ENCODE data around the gene BAZ1B. TPM values are rescaled to one million over a fixed set of nuclear protein-coding genes. Genes with fewer than 3 reads are reported as not detected.
A peak's percentile ranks its signal among the peaks of the same experiment; 100 is the strongest.
"Not testable (repeated sequence)": the region's sequence is repeated elsewhere in the genome, so short reads cannot be mapped to it uniquely, and the experiment has no call there.

Gene BAZ1B
- total RNA-seq, 4 donors from 2014 or later: 18.8 to 40.4 (median 27.4) TPM

DNA sequence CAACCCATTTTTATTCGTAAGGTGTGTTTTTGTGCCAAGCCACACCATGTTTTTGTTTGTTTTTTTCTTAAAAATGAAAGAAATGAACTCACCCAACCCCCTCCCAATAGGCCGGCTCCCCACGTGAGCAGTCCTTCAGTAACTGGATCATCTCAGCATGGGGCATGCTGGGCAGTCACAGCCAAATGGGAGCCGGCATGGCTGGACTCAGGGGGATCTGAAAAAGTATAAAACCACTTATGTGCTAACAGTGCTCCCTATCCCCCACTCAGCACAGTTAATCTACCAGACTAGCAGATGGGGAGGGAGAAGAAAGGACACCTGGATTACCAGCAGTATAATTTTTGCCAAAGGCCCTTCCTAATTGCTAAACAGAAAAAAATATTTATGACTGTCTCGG lies 39.3 kb downstream of the BAZ1B start:
- intact Hi-C loops (cut with DNase I): no loop called here
- no peak overlapping the region for H3K27ac ChIP-seq
- peaks cover 14 to 95% (median 28%) of the 10 kb centered on the region in 3 donors for H3K36me3 ChIP-seq
- no peaks in the 10 kb centered on the region for H3K27me3 ChIP-seq
- H3K4me3 ChIP-seq: no peak overlapping the region
- H3K9me3 ChIP-seq: no peaks in the 10 kb centered on the region
- no peaks in the 10 kb centered on the region for H3K4me1 ChIP-seq
- WGBS, 2 donors: 87 to 92% methylated on average over 5 of the region's 5 CpGs
- DNase-seq: no peak
- TF ChIP-seq, protein P1, sequence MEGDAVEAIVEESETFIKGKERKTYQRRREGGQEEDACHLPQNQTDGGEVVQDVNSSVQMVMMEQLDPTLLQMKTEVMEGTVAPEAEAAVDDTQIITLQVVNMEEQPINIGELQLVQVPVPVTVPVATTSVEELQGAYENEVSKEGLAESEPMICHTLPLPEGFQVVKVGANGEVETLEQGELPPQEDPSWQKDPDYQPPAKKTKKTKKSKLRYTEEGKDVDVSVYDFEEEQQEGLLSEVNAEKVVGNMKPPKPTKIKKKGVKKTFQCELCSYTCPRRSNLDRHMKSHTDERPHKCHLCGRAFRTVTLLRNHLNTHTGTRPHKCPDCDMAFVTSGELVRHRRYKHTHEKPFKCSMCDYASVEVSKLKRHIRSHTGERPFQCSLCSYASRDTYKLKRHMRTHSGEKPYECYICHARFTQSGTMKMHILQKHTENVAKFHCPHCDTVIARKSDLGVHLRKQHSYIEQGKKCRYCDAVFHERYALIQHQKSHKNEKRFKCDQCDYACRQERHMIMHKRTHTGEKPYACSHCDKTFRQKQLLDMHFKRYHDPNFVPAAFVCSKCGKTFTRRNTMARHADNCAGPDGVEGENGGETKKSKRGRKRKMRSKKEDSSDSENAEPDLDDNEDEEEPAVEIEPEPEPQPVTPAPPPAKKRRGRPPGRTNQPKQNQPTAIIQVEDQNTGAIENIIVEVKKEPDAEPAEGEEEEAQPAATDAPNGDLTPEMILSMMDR (IDR thresholded peaks at IDR 0.05): no peak
- no peak for TF ChIP-seq POLR2A (IDR thresholded peaks at IDR 0.05)

DNA sequence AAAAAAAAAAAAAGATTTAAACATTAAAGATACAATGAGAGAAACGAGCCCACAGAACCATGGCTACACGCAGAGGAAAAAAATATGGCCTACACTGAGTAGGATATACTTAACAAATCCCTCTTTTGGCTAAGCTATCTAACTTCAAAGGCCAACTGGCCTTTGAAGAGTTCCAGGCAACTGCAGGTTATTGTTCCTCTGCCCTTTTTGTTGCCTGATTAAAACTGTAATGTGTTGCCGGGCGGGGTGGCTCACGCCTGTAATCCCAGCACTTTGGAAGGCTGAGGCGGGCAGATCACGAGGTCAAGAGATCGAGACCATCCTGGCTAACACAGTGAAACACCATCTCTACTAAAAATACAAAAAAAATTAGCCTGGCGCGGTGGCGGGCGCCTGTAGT lies 40.6 kb downstream of the BAZ1B start:
- H3K4me1 ChIP-seq; intact Hi-C loops (cut with DNase I); H3K27ac ChIP-seq; H3K27me3 ChIP-seq; H3K9me3 ChIP-seq; H3K4me3 ChIP-seq; DNase-seq: not testable (repeated sequence)
- WGBS, 2 donors: 96 to 97% methylated on average over 8 to 12 of the region's 12 CpGs
- H3K36me3 ChIP-seq: peaks cover 20 to 95% (median 33%) of the 10 kb centered on the region in 3 donors

DNA sequence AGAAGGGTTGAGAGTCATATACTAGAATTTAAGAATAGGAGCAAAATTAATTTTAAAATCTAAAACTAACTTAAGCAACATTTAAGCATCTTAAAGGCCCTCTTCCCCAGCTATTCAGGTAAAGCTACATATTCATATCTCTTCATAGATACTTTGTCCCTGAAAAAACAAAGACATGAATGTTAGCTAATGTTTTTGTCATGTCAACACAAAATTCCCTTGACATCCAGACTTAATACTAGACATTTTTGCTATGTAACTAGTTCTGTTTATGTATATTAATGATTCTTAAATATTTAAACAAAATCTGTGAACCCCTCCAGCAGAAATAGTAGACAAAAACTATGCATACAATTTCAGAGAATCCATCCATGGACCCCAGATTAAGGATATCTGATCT lies 43.5 kb downstream of the BAZ1B start:
- no peaks in the 10 kb centered on the region for H3K27me3 ChIP-seq
- DNase-seq: no peak
- peaks cover 13 to 97% (median 20%) of the 10 kb centered on the region in 3 donors for H3K36me3 ChIP-seq
- H3K4me1 ChIP-seq: peaks cover 0 to 5% (median 0%) of the 10 kb centered on the region in 3 donors
- no peak overlapping the region for H3K4me3 ChIP-seq
- TF ChIP-seq POLR2A (IDR thresholded peaks at IDR 0.05): no peak
- TF ChIP-seq, protein P1 (IDR thresholded peaks at IDR 0.05): no peak
- no peaks in the 10 kb centered on the region for H3K9me3 ChIP-seq
- intact Hi-C loops (cut with DNase I): no loop called here
- no peak overlapping the region for H3K27ac ChIP-seq

DNA sequence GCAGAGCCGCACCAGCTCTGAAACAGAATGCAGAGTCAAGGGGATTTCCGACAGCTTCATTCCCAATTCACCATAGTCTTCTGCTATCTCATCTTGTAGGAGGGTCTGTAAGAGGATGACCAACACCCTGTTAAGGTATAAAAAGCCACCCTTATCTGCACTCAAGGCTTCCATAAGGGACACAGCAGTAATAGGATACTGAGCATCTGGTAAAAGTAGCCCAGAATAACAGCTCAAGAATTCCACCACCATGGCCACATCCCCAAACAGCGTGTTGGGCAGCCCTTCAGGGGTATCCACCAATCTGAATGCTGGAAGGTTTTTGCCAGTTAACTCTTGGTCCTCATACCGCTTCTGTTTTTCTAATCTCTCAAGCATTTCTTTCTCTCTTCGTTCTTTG lies 44.7 kb downstream of the BAZ1B start:
- TF ChIP-seq, protein P1 (IDR thresholded peaks at IDR 0.05): no peak
- TF ChIP-seq POLR2A (IDR thresholded peaks at IDR 0.05): no peak
- 80 to 89% methylated on average over 4 to 5 of the region's 5 CpGs for WGBS, 2 donors
- Histone ChIP-seq H3K36me3 (peaks cover 13 to 97% (median 20%) of the 10 kb centered on the region in 3 donors), H3K27ac (no peak overlapping the region), H3K4me3 (no peak overlapping the region), H3K4me1 (peaks cover 0 to 14% (median 0%) of the 10 kb centered on the region in 3 donors), H3K27me3 (no peaks in the 10 kb centered on the region), H3K9me3 (no peaks in the 10 kb centered on the region)
- DNase-seq: no peak
- intact Hi-C loops (cut with DNase I): no loop called here

DNA sequence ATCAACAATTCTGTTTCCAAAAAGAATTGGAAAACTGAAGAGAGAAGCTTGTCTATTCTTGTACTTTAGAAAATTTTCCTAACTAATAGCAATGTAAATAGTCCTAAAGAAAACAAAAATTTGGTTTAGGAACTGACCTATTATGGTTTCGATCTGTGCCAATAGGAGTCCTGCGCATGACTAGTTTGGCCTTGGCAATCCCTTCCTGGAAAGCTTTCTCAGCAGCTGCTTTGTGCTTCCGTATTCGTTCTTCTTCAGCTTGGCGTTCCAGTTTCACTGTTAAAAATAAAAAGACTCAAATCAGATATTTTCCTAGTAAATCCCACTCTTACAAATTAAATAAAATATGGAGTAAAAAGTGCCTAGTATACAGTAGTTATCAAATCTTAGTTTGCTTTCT lies 51.9 kb downstream of the BAZ1B start:
- WGBS, 2 donors: 88 to 93% methylated on average over 5 of the region's 5 CpGs
- H3K36me3 ChIP-seq: peaks cover 12 to 97% (median 17%) of the 10 kb centered on the region in 3 donors
- peaks cover 0 to 23% (median 0%) of the 10 kb centered on the region in 3 donors for H3K4me1 ChIP-seq
- H3K27ac ChIP-seq: no peak overlapping the region
- intact Hi-C loops (cut with DNase I): no loop called here
- no peak for DNase-seq
- no peaks in the 10 kb centered on the region for H3K9me3 ChIP-seq
- H3K4me3 ChIP-seq: no peak overlapping the region
- TF ChIP-seq, protein P1 (IDR thresholded peaks at IDR 0.05): no peak
- no peak for TF ChIP-seq POLR2A (IDR thresholded peaks at IDR 0.05)
- no peaks in the 10 kb centered on the region for H3K27me3 ChIP-seq

DNA sequence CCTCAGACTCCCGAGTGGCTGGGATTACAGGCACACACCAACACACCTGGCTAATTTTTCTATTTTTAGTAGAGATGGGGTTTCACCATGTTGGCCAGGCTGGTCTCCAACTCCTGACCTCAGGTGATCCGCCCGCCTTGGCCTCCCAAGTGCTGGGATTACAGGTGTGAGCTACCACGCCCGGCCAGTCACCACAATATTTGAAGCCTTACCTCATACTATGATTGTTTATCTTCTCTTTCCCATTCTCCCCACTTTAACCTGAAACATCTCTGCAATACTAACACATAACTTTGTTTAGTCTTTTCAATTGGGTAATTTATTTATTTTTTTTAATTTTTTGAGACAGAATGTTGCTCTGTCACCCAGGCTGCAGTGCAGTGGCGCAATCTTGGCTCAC lies 55.0 kb downstream of the BAZ1B start:
- H3K9me3 ChIP-seq; H3K4me3 ChIP-seq; H3K4me1 ChIP-seq; DNase-seq; H3K27me3 ChIP-seq; intact Hi-C loops (cut with DNase I): not testable (repeated sequence)
- Histone ChIP-seq H3K36me3 (peaks cover 24 to 98% (median 41%) of the 10 kb centered on the region in 3 donors), H3K27ac (peak overlapping the region in 3 of 4 donors; percentile 3 to 45 (median 31))
- WGBS, 2 donors: 67 to 69% methylated on average over 6 of the region's 6 CpGs

All from esophagus squamous epithelium (tissue), 5 donors.